ENCODE data around the gene ARID2. TPM values are rescaled to one million over a fixed set of nuclear protein-coding genes. Genes with fewer than 3 reads are reported as not detected.

ARID2 gene
- polyA plus RNA-seq, 1 donor from 2014 or later, result 20.6 TPM

DNA sequence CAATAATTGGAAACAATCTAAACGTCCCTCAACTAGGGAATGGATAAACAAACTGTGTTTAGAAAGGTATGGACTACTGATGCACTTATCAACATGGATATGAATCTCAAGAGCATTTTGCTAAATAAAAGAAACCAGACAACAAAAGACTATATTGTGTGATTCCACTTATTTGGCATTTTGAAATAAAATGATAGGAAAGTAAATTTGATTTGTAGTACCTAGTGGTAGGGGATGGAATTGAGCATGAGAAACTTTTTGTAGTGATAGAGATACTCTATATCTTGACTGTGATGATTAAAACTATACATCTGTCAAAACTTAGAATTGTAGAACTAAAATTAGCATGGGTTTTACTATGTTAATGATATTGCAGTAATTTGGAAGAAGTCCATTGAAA, 87.1 kb downstream of the ARID2 start:
- H4K20me1 ChIP-seq (ENCODE audit: insufficient read depth), result no peaks in the 10 kb centered on the region
- no peak overlapping the region for H3K9ac ChIP-seq (ENCODE audit: low read length)
- H3K9me2 ChIP-seq (ENCODE audit: insufficient read depth, low read length), result no peaks in the 10 kb centered on the region
- H3K4me3 ChIP-seq (ENCODE audit: low read length), result no peak overlapping the region
- H3K4me2 ChIP-seq (ENCODE audit: low read length), result no peak overlapping the region
- no peak overlapping the region for H3K27ac ChIP-seq (ENCODE audit: low read length)
- H2AFZ ChIP-seq (ENCODE audit: low read depth, low read length), result no peak overlapping the region
- H3K9me3 ChIP-seq (ENCODE audit: low read length), result no peaks in the 10 kb centered on the region
- peaks cover 4% of the 10 kb centered on the region for H3K36me3 ChIP-seq (ENCODE audit: insufficient read depth, low read length)
- H3F3A ChIP-seq (ENCODE audit: insufficient read depth, low read length, poor library complexity, severe bottlenecking), result no peaks in the 10 kb centered on the region
- TF ChIP-seq POLR2AphosphoS5 (IDR thresholded peaks at IDR 0.05) (no peak), TAF1 (IDR thresholded peaks at IDR 0.05; ENCODE audit: low read depth) (no peak), MXI1 (conservative IDR thresholded peaks at IDR 0.05; ENCODE audit: poor library complexity, severe bottlenecking) (no peak), SMC3 (conservative IDR thresholded peaks at IDR 0.05; ENCODE audit: poor library complexity) (no peak), EP300 (conservative IDR thresholded peaks at IDR 0.05; ENCODE audit: poor library complexity, severe bottlenecking) (no peak), EZH2 (IDR thresholded peaks at IDR 0.05; ENCODE audit: borderline replicate concordance, insufficient read depth, low read length, poor library complexity, severe bottlenecking) (no peak), RAD21 (conservative IDR thresholded peaks at IDR 0.05) (no peak)
- TF ChIP-seq, protein P1, sequence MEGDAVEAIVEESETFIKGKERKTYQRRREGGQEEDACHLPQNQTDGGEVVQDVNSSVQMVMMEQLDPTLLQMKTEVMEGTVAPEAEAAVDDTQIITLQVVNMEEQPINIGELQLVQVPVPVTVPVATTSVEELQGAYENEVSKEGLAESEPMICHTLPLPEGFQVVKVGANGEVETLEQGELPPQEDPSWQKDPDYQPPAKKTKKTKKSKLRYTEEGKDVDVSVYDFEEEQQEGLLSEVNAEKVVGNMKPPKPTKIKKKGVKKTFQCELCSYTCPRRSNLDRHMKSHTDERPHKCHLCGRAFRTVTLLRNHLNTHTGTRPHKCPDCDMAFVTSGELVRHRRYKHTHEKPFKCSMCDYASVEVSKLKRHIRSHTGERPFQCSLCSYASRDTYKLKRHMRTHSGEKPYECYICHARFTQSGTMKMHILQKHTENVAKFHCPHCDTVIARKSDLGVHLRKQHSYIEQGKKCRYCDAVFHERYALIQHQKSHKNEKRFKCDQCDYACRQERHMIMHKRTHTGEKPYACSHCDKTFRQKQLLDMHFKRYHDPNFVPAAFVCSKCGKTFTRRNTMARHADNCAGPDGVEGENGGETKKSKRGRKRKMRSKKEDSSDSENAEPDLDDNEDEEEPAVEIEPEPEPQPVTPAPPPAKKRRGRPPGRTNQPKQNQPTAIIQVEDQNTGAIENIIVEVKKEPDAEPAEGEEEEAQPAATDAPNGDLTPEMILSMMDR (IDR thresholded peaks at IDR 0.05; ENCODE audit: poor library complexity, severe bottlenecking), result no peak
- TF ChIP-seq, protein P2, sequence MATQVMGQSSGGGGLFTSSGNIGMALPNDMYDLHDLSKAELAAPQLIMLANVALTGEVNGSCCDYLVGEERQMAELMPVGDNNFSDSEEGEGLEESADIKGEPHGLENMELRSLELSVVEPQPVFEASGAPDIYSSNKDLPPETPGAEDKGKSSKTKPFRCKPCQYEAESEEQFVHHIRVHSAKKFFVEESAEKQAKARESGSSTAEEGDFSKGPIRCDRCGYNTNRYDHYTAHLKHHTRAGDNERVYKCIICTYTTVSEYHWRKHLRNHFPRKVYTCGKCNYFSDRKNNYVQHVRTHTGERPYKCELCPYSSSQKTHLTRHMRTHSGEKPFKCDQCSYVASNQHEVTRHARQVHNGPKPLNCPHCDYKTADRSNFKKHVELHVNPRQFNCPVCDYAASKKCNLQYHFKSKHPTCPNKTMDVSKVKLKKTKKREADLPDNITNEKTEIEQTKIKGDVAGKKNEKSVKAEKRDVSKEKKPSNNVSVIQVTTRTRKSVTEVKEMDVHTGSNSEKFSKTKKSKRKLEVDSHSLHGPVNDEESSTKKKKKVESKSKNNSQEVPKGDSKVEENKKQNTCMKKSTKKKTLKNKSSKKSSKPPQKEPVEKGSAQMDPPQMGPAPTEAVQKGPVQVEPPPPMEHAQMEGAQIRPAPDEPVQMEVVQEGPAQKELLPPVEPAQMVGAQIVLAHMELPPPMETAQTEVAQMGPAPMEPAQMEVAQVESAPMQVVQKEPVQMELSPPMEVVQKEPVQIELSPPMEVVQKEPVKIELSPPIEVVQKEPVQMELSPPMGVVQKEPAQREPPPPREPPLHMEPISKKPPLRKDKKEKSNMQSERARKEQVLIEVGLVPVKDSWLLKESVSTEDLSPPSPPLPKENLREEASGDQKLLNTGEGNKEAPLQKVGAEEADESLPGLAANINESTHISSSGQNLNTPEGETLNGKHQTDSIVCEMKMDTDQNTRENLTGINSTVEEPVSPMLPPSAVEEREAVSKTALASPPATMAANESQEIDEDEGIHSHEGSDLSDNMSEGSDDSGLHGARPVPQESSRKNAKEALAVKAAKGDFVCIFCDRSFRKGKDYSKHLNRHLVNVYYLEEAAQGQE (IDR thresholded peaks at IDR 0.05; ENCODE audit: borderline replicate concordance), result no peak
- H3K79me2 ChIP-seq (replicated peaks; ENCODE audit: insufficient read depth, low read length), result no peaks in the 10 kb centered on the region
- no peaks in the 10 kb centered on the region for H3K27me3 ChIP-seq (ENCODE audit: insufficient read depth, low read depth, low read length)

DNA sequence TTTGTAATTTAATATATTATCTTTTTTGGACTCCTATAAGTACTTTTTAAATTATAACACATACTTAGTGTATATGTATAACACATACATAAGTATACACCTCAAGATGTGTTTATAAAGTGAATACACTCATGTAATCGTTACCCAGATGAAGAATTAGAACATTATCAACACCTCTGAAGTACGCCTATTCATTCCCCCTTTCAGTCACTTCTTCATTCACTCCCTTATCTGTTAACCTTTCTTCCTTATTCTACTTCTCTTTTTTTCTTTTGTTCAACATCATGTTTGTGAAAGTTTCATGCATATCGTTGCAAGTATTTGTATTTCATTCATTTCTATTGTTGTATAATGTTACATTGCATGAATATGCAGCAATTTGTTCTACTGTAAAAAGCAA, 98.5 kb downstream of the ARID2 start:
- no peaks in the 10 kb centered on the region for H3F3A ChIP-seq (ENCODE audit: insufficient read depth, low read length, poor library complexity, severe bottlenecking)
- no peaks in the 10 kb centered on the region for H4K20me1 ChIP-seq (ENCODE audit: insufficient read depth)
- H3K9me3 ChIP-seq (ENCODE audit: low read length), result peaks cover 3% of the 10 kb centered on the region
- H3K9me2 ChIP-seq (ENCODE audit: insufficient read depth, low read length), result no peaks in the 10 kb centered on the region
- H3K27ac ChIP-seq (ENCODE audit: low read length), result no peak overlapping the region
- no peaks in the 10 kb centered on the region for H3K27me3 ChIP-seq (ENCODE audit: insufficient read depth, low read depth, low read length)
- H3K4me2 ChIP-seq (ENCODE audit: low read length), result no peak overlapping the region
- H2AFZ ChIP-seq (ENCODE audit: low read depth, low read length), result no peak overlapping the region
- peaks cover 7% of the 10 kb centered on the region for H3K79me2 ChIP-seq (replicated peaks; ENCODE audit: insufficient read depth, low read length)
- no peak overlapping the region for H3K9ac ChIP-seq (ENCODE audit: low read length)
- H3K36me3 ChIP-seq (ENCODE audit: insufficient read depth, low read length), result peaks cover 13% of the 10 kb centered on the region
- TF ChIP-seq, protein P1 (IDR thresholded peaks at IDR 0.05; ENCODE audit: poor library complexity, severe bottlenecking), result no peak
- TF ChIP-seq RAD21 (conservative IDR thresholded peaks at IDR 0.05) (no peak), SMC3 (conservative IDR thresholded peaks at IDR 0.05; ENCODE audit: poor library complexity) (no peak), EZH2 (IDR thresholded peaks at IDR 0.05; ENCODE audit: borderline replicate concordance, insufficient read depth, low read length, poor library complexity, severe bottlenecking) (no peak), MXI1 (conservative IDR thresholded peaks at IDR 0.05; ENCODE audit: poor library complexity, severe bottlenecking) (no peak), TAF1 (IDR thresholded peaks at IDR 0.05; ENCODE audit: low read depth) (no peak), EP300 (conservative IDR thresholded peaks at IDR 0.05; ENCODE audit: poor library complexity, severe bottlenecking) (no peak), POLR2AphosphoS5 (IDR thresholded peaks at IDR 0.05) (no peak)
- TF ChIP-seq, protein P2 (IDR thresholded peaks at IDR 0.05; ENCODE audit: borderline replicate concordance), result no peak
- no peak overlapping the region for H3K4me3 ChIP-seq (ENCODE audit: low read length)

Measured in neural cell (in vitro differentiated cells).